ENCODE results near the gene PPP1R12B.
"Not testable (repeated sequence)": the region's sequence is repeated elsewhere in the genome, so short reads cannot be mapped to it uniquely, and the experiment has no call there.

PPP1R12B gene

DNA sequence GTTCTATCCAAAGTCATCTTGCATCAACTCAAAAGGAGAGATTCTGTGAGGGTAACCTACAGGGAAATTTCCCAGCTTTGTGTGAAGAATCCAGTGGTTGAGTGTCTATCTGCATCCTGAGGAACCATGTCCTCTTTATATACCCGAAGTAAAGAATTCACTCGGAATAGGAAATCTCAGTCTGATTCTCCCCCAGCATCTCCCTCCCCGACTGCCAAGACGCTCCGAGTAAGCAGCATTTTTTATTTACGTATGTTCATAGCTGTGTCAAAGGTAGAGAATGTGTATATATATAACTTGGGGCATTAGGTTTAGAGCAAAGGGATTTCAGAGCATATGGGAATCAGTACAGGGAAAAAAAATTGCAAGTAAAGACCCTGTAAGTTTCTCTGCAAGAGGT, 191.5 kb downstream of the PPP1R12B start:
- FAIRE-seq = no peak

DNA sequence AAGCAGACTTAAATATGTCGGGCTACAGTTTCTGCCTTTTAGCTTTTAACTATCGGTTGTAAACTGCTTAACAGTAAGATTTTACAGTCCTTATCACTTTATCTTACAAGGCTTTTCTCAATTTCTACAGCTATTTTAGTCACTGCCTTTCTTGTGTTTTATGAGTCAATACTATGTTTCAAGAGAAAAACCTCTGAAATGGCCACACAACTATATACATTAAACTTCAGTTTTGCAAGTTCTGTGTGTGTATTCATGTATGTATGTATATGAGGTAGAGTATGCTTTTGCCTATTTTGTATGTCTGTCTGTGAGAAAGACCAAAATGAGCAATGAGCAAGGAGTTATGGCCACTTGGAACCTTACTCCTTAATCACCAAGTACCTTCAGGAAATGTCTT, 191.9 kb downstream of the PPP1R12B start:
- FAIRE-seq = no peak

DNA sequence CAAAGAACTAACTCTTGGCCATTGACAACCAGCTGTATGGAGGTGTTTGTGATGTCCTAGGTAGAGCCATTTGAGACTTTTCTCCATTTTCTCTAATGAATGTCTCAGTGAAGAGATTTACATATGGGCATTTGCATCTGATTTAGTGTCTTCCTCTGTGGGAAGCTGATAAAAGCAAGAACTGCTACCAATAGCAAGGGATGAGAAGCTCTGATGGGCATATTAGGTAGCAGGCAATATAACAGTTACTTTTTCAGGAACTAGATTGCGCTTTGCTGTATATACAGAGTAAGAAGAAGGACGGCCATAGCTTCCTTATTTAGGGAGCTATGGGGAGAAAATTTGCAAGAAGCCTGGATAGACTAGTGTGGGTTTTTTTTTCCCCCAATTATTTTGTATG, 192.4 kb downstream of the PPP1R12B start:
- not testable (repeated sequence) for FAIRE-seq

DNA sequence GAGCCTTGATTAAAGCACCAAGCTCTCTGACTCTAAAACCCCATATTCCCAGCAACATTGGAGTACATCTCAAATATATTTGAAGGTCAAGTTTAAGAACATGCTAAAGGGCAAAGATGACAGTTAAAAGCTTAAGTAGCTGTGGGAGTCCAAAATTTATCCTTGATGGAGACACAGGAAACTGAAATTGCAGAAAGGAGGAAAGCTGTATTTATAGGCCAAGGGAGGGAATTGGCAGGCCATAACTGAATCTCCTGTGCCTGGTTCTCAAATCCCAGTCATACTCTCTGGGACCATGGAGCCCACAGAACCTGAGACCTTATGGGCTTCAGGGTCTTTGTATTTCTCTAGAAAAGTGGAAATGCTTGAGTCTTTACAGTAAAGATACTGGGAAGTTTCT, 193.9 kb downstream of the PPP1R12B start:
- FAIRE-seq = not testable (repeated sequence)

DNA sequence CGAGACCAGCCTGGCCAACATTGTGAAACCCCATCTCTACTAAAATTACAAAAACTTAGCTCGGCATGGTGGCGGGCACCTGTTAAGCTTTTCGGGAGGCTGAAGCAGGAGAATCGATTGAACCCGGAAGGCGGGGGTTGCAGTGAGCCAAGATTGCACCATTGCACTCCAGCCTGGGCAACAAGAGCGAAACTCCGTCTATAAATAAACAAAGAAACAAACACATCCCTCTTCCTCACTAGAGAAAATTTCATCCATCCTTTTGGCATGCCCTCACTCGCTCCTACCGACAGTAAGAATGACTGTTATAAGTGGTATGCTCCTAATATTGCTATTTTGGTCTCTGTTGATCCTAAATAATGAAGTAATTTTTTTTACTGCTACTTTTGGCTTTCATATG, 195.0 kb downstream of the PPP1R12B start:
- not testable (repeated sequence) for FAIRE-seq

DNA sequence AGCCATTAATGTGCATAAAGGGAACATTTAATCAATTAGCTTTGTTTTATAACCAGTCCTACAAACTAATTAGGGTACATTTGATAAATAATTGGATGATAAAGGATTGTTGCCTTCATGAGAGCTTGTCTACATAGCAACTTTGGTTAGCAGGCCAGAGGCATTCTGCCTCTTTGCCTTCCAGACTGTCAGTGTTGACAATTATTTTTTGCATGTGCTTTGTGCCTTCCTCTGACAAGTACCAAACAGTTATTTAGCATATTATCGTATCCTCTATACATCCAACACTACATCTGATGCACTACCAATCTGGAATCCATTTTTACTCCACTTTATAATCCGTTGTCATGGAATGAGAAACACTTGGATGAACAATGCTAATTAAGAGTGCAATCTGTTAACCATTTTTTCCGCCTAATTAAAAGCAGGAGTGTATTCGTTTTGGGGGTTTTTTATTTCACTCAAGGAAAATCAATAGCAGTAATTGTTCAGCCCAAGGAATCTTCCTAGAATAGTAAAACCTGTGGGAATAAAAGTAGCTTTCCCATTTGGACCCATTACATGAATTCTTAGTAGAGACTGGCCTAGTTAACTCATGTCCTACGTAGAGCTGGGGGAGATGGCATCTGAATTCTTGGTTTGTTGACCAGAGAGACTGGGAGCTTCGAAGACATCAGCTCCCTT, 196.4 kb downstream of the PPP1R12B start:
- not testable (repeated sequence) for FAIRE-seq

DNA sequence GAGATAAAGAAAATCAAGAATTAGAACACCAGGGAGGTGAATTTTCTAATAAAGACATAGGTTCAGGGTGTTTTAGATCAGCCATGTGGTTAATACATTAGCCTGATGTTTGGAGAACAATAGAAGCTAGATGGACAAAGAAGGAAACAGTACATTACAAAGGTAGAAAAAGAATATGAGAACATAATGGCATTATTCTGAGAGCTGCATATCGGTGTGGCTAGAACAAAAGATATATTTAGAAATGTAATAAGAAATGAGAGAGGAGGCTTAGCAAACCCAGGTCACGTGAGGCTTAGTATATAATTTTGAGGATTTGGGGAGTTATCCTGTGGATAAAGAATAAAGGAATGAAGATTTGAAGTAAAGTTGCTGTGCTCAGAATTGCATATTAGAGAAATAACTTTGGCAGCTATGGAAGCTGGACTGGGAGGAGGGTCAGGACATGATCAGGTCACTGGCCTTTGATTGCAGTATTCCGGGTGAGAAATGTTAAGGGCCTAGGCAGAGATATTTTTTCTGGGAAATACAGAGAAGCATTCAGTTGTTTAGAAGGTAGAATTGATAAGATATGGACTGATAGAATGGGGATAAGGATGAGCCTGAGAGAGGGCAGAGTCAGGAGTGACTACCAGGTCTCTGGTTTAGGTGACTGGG, 197.3 kb downstream of the PPP1R12B start:
- FAIRE-seq = not testable (repeated sequence)

DNA sequence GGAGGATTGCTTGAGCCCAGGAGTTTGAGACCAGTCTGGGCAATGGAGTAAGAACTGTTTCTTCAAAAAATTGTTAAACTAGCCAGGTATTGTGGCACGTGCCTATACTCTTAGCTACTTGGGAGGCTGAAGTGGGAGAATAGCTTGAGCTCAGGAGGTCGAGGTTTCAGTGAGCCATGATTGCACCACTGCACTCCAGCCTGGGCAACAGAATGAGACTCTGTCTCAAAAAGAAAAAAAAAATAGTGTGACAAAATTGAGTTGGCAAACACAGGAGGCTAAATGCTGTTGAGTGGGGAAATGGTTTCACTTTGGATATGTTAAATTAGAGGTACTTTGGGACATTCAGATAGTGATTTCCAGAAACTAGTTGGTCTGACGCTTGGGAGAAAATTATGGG, 197.9 kb downstream of the PPP1R12B start:
- not testable (repeated sequence) for FAIRE-seq

DNA sequence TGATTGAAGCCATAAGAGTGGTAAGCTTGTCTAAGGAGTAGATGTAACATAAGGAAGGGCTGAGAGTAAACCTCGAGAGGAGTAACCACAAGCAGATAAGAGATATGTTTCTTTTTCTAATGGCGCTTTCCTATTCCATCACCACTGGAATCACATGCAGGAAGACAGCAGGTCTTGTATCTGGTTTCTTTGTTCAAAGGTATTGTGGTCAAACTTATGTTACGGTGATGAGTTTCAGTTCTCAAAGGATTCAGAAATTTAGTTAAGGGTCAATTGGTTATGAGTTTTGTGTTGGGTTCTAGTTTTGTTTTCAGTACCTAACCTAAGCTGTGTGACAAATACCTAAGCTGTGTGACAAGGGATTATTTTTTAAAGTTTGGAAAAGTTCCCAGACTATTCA, 198.3 kb downstream of the PPP1R12B start:
- not testable (repeated sequence) for FAIRE-seq

DNA sequence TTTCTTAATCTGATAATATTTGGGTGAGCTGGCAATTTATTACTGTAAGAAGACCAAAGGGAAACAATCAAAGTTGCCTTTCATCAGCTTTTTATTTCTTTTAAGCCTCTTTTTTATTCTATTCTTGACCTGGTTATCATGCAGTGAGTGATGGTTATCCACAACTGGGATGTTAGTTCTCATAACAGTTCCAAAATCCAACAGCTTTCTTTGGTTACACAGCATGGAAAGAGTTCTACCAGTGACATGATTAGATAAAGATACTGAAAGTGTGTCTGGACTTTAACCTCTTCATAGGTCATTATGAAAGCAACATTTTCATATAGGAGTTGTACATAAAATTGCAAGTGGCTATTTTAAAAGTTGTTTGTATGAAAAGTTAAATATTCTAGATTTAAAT, 198.7 kb downstream of the PPP1R12B start:
- FAIRE-seq = no peak

DNA sequence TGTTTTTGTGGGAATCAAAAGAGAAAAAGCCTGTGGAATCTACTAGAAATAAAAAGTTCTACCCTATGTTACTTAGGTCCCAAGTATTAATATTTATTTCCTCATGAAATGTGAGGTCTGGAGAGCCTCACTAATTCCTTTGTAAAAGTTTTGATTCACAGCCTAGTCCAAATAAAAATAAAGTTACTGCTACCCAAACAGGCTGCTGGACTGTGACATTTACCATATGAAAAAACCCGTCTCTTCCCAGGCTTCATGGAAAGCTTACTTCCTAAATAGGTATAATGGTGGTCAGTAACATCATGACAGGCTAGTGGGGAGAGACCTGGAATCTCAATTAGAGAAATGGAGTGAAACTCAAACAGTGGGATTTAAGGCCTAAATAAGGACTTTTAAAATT, 201.6 kb downstream of the PPP1R12B start:
- FAIRE-seq = not testable (repeated sequence)

DNA sequence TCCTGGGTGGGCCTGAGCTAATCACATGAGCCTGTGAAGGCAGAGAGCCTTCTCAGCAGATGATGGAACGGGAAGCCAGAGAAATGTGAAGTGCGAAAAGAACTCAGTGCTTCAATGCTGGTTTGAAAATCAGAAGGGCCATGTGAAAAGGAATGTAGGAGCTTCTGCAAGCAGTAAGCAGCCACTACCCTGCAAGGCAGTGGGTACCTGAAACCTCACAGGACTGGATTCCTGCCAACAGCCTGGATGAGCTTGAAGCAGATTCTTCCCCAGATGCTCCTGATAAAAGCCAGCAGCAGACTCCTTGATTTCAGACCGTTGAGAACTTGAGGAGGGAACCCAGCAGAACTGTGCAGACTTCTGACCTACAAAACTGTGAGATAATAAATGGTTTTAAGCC, 203.2 kb downstream of the PPP1R12B start:
- FAIRE-seq = no peak

DNA sequence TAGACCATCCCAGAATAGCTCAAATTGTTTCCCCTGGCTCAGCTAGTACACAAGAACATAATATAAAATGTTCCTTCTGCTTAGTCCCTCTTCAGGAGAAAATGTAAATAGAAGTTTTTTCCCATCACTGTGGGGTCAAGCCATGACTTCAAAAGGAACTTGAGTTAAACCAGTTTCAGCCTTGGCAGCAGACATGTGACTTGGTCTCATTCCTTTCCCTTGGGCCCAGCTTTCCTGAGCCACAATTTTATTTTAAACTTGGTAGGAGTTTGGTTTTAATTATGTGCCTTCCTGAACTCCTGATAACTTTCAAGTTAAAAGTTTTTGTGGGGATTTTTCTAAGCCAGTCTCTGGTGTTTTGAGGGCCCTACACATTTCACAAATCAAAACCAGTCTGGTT, 204.1 kb downstream of the PPP1R12B start:
- FAIRE-seq = not testable (repeated sequence)

DNA sequence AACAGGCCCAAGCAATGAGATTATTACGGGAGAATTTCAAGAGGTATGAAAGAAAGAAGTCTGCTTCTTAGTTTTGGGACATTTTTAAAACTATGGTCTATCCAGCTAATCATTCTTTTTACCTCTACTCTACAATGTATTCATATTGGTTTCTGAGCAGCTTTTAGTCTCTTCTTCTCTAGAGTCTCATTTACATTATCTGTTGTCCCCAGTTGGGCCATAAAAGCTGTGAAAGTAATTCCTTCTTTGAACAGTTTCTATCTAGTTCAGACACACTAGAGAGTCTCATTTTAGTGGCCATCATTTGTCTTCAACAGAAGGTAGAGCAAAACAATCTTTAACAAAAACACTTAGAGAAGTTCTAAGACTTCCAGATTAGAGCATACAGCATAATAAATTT, 204.6 kb downstream of the PPP1R12B start:
- FAIRE-seq = not testable (repeated sequence)

DNA sequence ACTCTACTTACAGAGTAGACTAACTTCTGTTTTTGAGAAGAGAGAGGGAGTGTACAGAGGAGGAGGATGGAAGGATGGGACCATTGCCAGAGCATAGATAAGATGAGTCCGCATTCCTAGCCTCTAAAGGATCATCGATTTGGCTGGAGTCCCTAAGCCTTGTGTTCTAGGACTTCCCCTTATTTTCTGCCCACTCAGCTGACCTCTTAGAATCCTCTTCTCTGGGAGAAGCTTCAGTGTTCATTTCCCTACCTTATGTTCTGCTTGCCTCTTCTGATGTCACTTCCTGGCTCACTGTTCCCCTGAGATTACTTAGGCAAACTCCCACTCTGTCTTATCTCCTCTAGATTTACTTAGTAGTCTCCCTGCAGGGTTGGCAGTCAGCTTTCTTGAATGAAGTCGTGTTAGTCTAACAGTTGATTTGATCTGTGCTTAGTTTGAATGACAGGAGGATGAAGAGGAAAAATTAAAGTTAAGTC, 205.1 kb downstream of the PPP1R12B start:
- FAIRE-seq = no peak

DNA sequence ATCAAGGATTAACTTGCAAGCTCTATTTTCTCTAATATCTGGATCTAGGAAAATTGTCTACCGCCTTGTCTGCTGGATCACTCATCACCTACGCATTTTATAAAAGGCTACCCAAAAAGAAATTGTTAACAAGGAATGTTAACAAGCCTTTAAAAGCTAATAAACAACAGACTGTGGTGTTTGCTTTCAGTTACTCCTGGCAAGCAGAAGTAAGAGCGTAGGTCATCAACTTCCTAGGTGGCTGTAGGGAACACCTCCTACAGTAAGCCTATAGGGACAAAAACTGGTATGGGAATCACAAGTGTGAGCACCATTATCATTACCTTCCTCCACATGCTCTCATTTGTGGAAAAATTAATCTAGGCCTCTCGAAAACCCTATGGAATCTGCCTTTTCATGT, 206.1 kb downstream of the PPP1R12B start:
- not testable (repeated sequence) for FAIRE-seq

DNA sequence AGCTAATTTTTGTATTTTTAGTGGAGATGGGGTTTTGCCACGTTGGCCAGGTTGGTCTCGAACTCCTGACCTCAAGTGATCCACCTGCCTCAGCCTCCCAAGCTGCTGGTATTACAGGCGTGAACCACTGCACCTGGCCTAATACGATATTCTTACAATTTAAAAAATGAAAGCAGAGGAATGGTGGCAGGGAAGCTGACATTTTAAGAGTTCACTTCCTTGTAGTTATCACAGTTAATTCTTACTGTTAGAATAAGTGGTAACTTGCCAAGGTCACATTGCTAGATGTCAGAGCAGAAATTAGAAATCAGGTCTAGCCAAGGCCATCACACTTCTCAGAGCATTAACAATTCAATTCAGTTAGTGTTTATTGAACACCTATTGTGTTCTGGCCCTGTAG, 207.5 kb downstream of the PPP1R12B start:
- FAIRE-seq = not testable (repeated sequence)

DNA sequence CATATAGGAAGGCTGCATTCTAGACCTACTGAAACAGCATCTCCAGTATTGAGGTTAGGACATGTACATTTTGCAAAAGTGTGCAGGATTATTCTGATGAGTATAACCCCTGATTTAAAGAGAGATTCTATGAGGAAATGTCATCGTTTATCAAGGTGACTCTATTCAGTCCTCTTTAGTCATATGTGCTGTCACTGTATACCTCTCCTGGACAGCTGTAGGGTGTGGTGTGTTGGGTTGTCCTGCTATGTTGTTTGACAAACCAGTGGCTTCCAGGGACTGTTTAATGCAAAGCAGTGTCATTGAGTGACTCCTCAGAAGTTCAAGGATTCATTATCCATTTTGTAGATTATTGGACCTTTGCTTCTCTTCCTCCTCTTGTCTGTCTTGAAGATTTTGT, 209.2 kb downstream of the PPP1R12B start:
- FAIRE-seq = not testable (repeated sequence)

DNA sequence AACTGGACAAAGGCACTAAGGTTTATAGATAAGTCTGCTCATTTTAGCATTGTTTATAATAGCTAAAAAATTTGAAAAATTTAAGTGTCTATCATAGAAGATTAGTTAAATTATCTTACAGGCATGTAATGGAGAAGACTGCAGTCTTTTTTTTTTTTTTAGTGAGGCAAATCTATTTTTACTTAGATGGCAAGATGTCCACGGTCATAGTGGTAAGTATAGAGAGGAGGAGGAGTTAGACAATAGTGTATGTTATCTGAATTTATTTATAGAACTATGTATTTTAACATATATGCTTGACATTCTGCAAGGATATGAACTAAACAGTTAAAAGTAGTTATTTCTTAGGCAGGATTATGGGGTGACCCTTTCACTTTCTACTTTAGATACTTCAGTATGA, 212.7 kb downstream of the PPP1R12B start:
- no peak for FAIRE-seq

DNA sequence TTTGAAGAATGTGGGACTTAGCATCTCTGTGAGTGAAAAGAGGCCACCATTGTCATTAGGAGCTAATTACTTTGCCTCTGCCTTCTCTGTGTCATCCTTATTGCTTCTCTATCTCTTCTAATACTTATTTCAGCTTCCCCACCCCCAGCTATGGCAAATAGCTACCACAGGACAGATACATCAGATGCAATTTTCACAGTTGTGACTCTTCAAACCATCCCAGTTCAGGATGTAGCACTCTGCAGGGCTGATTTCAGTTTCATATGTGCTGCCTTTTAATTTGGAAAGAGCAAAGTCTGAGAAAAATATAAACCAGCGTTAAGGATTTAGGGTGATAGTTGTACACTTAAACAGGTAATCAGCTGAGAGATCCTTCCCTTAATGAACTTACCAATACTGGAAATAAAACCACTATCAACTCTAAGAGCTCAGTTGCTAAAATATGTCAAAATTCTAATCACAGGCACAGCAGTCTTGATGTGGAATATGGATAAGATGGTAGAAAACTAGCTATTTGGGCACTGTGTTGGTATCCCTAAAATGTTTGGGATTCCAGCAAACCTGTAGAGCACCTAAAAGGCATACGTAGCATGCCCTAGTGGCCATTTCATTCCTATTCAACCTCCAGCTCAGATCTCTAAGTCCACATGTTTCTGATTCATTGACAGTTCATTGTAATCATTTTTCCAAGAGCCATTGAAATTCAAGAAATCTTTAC, 213.4 kb downstream of the PPP1R12B start:
- no peak for FAIRE-seq

DNA sequence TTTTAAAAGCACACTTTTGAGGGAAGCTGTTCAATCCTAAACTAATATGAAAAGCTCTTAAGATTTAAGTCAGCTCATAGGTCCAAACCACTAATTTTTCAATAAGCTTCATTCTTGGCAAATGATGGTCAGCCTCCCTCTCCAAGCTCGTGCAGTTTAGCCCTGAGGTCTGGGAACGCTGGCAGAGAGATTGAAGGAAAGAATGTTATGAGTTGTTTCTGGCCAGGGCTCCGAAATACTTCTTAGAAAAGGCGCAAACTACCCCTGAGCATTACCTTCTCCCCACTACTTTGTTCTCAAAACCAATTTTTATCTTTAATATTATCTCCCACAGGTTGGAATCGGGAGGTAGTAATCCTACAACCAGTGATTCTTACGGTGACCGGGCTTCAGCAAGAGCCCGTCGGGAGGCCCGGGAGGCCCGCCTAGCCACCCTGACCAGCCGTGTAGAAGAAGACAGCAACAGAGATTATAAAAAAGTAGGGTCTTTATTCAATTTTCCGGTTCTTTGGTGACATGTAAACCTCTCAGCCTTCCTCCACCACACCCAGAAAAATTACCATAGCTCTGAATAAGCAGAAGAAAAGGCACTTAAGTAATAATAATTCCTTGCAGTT, 214.1 kb downstream of the PPP1R12B start:
- FAIRE-seq = no peak

DNA sequence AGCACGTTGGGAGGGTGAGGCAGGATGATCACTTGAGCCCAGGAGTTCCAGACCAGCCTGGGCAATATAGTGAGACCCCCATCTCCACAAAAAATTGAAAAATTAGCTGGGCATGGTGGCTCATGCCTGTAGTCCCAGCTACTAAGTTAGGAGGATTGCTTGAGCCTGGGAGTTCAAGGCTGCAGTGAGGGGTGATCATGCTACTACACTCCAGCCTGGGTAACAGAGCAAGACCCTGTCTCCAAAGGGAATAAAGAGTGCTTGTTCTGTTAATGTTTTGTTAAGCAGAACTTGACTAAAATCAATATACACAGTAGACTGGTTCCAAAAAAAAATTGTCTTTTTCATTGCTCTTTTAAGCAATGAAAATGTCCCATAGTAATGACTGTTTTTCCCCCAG, 215.3 kb downstream of the PPP1R12B start:
- FAIRE-seq = no peak

DNA sequence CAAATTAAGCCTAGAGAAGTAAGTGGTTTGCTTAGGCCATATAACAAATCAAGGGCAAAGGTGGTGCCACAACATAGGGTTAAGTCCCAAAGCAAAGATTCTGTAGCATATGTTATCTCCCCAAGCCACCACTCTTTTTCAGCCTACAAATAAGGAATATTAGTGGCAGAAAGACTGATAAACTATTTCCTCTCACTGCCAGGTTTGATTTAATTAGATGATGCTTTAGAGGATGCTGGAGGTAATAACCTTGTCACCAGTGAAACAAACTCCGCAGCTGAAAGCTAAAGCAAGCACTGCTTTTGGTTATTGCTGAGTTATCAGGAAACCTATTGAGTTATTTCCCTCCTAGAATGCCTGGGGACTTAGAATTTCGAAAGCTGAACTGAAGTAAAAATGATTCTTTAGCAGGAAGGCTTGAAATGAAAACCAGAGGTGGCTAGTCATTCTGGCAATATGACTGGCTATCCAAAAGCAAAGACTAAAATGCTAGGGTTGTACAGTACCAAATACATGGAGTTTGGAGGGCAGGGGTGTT, 216.5 kb downstream of the PPP1R12B start:
- no peak for FAIRE-seq

Measured in G401.6 (cell line).